CD4-positive, alpha-beta T cell treated with Interleukin-15 for 1 hour (primary cell): ENCODE data around the gene MRPS35.

Experiments used
- DNase-seq: peaks from one replicate; pipeline ENCODE4 v3.0.0-alpha.2; 2020

MRPS35 gene

DNA sequence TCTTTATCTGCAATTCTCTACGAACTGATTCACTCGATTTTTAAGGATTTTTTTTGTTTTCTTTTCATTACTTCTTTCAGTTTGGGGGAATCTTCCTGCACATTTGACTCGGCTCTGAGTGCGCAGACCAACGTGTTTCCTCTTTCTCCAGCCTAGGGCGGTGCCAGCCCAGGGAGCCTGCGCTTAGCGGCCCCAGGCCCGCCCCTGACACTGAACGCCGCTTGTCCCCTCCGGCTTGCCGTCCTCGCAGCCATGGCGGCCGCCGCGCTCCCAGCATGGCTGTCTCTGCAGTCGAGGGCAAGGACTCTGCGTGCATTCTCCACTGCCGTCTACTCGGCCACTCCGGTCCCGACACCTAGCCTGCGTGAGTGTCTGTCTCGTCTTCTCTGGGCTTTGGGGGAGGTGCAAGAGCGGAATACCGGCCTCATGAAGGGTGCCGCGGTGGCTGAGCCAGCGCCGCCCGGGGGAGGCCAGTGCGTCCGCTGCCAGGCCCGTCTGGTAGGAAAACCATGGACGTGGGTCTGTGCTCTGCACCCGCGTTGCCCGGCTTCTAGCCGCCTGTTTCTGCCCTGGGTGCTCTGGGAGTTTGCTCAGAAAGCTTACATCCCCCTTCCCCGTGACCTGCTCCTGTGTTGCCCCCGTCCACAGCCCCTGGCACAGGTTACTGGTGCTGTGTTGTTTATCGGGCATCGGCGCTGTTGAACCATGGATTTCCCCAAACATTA is at the start of gene MRPS35:
Gene MRPS35, plus strand, starts transcription at position 241 of the 725 bp plus-strand sequence. Its CDS starts 12 bp downstream, at position 253.
- peak; percentile 90 for DNase-seq

DNA sequence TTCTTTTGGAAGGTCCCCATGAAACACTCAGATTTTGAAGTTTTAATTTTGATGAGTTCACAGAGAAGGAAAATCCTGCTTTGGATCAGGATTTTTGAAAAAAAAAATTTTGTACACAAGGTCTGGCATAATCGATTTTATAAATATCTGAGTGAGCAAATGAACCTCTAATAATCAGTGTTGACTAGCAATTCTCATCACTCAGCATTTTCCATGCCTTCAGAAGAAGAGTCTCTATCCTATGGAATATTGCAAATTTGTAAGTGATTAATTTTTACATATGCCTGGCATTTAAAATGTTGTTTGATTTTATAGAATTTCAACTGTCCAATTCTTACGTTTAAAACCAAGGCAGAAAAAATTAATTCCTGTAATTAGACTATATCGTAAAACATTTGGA is 44.9 kb upstream of the MRPS35 start:
- DNase-seq: no peak

DNA sequence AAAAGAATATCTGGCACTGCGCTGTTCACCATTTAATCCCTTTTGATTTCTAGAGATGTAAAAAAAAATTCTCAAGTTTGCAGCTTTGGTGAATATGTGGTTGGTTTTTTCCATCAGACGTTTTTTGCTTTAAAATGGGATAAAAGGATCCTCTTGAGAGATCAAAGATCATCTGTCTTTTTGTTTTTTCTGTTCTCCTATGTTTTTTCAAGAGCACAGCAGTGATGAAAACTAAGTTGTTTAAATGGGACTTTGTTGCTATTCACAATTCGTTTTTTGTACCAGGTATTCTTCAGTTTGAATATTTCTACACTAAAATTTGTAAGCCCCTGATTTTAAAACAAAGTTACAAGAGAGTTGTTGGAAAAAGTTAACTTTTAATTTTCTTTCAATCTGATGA is 44.1 kb upstream of the MRPS35 start:
- DNase-seq: no peak

GRCh38 chr12:27667540-27667939 is 43.1 kb upstream of the MRPS35 start:
- no peak for DNase-seq

- DNase-seq: no peak
Observed at GRCh38 chr12:27672051-27672450, 38.6 kb upstream of the MRPS35 start.

DNA sequence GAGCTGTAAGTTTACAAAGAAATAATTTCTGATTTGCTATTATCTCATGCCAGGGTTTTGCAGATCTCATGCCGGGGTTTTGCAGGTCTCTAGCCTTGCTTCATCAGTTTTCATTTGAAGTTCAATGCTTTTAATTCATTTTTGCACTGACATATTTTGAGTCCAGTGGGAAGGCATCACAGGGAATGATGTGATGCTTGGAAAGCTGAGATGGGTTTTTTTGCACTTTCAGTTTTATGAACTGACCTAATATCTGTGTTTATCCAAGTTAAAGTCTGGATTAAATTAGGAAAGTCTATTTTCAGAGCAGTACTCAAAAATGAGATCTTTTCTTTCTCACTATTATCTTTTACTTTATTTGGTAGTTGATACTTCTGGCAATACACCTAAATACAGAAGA is 38.0 kb upstream of the MRPS35 start:
- DNase-seq: no peak

DNA sequence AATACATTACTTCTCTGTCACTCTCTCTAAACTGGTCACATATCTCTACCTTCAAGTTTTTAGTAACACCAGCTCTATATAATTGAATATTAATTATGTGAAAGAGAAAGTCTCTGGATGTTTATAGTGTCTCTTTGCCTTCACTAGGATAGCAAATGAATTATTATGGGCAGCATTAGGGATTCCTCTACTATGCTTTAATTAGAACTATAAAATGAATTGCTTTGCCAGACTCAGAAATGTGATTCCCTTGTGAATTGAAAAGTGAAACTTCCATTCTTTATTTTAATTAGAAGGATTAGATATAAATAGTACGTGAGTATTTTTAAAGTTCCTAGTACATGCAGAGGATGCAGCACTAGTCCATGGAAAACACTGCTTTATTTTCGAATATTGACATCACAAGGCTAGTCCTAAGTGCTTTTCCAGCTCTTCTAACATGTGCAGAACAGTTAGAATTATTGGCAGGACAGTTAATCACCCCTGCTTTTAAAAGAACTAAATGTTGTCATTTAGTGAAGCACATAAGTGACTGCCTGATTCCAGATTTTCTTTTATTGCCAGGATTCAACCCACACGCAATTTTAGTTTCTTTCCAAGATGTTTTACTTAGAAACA is 37.4 kb upstream of the MRPS35 start:
- DNase-seq: no peak

GRCh38 chr12:27674989-27675388 is 35.6 kb upstream of the MRPS35 start:
- DNase-seq: no peak

DNA sequence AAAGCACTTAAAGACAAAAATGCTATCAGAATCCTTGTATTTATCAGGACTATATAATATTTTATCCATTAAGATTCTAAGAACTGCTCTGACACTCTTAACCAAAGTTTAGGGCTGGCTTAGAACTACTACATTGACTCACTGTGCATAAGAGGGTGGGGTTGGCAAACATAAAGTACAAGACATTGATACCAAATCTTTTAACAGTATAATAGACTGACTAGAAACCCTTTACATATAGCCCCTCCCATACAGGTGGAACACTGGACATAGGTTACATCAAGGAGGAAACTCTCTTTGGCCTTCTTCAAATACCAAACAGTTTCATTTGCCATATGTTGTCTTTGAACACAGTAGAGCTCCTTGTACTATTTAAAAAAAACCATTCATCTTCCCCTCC is 30.0 kb upstream of the MRPS35 start:
- no peak for DNase-seq

- no peak for DNase-seq
Observed at GRCh38 chr12:27682534-27682933, 28.1 kb upstream of the MRPS35 start.

DNA sequence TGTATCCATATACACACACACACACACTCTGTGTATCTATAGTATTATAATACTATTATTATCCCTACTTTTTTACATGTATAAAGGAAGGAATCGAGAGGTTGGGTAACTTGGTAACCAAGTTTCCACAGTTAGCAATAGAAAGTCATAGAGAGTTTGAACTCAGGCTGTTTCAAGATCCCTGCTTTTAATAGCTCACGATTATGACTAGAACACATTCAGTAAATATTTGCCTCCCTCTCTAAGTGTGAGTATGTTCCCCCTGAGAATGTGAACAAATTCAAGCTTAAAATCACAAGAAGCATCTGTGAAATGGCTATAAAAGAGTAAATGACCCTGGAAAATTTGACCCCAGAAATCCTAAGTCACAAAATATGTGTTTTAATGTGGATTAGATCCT is 25.4 kb upstream of the MRPS35 start:
- no peak for DNase-seq

- DNase-seq: no peak
Observed at GRCh38 chr12:27686147-27686546, 24.5 kb upstream of the MRPS35 start.

DNA sequence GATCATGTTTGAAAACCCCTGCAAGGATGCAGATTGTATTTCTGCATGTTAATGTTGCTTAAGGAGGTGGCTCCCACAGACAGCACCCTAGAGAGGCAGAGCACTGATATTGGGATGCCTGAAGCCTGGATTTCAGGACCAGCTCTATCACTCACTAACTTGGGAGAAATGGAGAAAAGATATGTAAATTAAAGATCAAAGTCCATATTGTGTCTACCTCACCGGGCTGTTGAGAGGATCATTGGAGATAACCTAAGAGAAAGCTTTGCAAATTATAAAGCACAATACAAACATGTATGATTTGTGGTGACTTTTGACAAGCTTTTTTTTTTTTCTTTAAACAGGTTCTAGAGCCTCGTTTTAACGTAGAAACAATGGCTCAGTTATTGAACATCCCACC is 22.0 kb upstream of the MRPS35 start:
- DNase-seq: no peak

GRCh38 chr12:27689558-27690180 is 21.0 kb upstream of the MRPS35 start:
- DNase-seq: no peak

- no peak for DNase-seq
Observed at GRCh38 chr12:27693403-27693802, 17.2 kb upstream of the MRPS35 start.

DNA sequence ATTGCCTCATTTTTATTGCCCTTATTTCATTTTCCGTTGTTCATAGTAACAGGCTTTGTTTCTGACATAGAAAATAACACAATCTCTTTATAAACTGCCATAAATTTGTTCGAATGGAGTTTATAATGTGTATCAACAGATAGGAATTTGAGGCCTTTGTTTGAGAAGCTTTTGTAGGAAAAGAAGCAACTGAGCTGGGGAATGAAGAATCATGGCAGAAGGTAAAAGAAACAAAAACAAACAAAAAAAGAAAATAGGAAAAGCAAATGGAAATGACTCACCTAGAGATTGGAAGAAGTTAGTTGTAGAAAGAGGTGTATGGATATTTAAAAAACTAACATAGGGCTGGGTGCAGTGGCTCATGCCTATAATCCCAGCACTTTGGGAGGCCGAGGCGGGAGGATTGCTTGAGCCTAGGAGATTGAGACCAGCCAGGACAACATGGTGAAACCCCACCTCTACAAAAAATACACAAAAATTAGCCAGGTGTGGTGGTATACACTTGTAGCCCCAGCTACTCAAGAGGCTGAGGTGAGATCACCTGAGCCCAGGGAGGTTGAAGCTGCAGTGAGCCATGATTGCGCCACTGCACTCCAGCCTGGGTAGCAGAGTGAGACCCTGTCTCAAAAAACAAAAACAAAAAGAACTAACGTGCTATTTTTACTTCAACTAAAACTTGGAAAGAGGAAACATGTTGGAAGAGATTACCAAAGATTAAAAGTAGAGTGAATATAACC is 14.9 kb upstream of the MRPS35 start:
- DNase-seq: no peak

DNA sequence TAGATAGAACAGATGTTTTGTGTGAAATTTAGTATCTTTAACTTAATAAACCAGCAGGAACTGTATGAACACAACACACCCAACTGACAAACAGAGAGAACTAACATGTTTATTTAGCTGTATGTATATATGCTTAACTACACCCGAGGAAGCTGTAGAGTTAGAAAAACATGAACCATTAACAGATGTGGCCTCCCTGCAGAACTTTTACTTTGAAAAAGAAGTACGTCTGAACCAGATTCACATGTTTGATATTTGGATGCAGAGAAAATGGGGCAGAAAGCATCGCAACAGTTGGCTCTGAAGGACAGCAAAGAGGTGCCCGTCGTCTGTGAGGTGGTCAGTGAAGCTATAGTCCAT is 14.4 kb upstream of the MRPS35 start, which contains the start of gene REP15:
Gene REP15, plus strand, starts transcription at position 155 of the 360 bp plus-strand sequence. Its CDS starts 116 bp downstream, at position 271.
- no peak for DNase-seq

DNA sequence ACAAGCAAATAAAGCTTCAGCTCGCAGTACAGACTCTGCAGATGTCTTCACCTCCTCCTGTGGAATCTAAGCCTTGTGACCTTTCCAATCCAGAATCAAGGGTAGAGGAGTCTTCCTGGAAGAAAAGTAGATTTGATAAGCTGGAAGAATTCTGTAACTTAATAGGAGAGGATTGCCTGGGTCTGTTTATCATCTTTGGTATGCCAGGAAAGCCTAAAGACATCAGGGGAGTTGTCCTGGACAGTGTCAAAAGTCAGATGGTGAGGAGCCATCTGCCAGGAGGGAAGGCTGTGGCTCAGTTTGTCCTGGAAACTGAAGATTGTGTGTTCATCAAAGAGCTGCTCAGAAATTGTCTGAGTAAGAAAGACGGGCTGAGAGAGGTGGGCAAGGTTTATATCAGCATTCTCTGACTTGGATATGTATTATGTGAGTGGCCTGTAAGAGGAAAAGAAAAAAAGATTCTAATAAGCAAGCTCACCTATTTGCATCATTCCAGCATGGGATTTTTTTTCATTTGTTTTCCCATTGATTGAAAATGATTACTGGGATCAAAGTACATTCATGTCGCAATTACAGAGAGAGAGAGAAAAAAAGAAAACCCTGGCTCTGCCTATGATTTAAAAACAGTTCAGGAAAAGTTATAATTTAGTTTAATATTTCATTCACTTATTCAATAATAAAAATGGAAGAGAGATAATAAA is 13.6 kb upstream of the MRPS35 start:
- no peak for DNase-seq

- peak; percentile 55 for DNase-seq
Observed at GRCh38 chr12:27703720-27704452, 6.7 kb upstream of the MRPS35 start.

- DNase-seq: no peak
Observed at GRCh38 chr12:27705263-27705662, 5.4 kb upstream of the MRPS35 start.

- DNase-seq: no peak
Observed at GRCh38 chr12:27707216-27707615, 3.4 kb upstream of the MRPS35 start.
